H1 (cell line): Measurements from ENCODE around the gene IPO9. TPM values are rescaled to one million over a fixed set of nuclear protein-coding genes. Genes with fewer than 3 reads are reported as not detected.

Experiments
- TEAD4 ChIP-seq: IDR thresholded peaks from 2 replicates; pipeline ENCODE4 v1.6.1; 2012; ENCODE audit warnings: low read depth, low read length, inconsistent platforms, mixed read lengths
- polyA plus RNA-seq, 7 experiments: library from polyadenylated mRNA; depleted of rRNA in 3 of 7; stranded (reverse) in 5 of 7; unstranded in 2 of 7; fragments of >200 nt in 5 of 7; fragments of 200-250 nt in 2 of 7; gene quantifications; 1 replicate in 5 of 7; 2 replicates in 1 of 7; 4 replicates in 1 of 7; pipeline versions ENCODE4 v1.2.1 to v1.2.3, GENCODE V29; 2011 to 2013; ENCODE audit warnings: missing spikeins in 2 of 7, mixed read lengths in 2 of 7
- total RNA-seq: library from RNA; stranded (reverse); fragmentation: NEBNext Ultra II Directional; extraction: Animal tissue kit (Norgen Biotek cat#: 25700); gene quantifications from 2 replicates; pipeline ENCODE4 v1.2.1, GENCODE V29; 2021

Gene IPO9
- total and polyA plus RNA-seq, 2 of the 8 experiments (the other 6 are each of a cell fraction or from before 2014, with no cell fraction given): 61.0 to 122 TPM

DNA sequence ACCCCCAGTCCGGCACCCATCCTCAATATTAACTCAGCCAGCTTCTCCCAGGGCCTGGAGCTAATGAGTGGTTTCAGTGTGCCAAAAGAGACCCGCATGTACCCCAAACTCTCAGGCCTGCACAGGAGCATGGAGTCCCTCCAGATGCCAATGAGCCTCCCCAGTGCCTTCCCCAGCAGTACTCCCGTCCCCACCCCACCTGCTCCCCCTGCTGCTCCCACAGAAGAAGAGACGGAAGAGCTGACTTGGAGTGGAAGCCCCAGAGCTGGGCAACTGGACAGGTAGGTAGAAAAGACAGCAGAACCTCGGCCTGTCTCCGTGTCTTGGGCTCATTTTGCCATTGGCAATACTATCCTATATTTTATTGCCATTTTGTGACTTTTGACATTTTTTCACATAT, 45.4 kb upstream of the IPO9 start (continued):
- no peak for TF ChIP-seq TEAD4
- TF ChIP-seq, all 59 proteins: peak for 2
